Activated T-cell treated with anti-CD3 and anti-CD28 coated beads, Interleukin-2, amount 50 U/mL, for 72 hours (primary cell): Measurements from ENCODE around the gene CHEK2. TPM values are rescaled to one million over a fixed set of nuclear protein-coding genes. Genes with fewer than 3 reads are reported as not detected.
"Not testable (repeated sequence)": the region's sequence is repeated elsewhere in the genome, so short reads cannot be mapped to it uniquely, and the experiment has no call there.

Experiments used
- ATAC-seq, 2 donors: fragments of 150-1000 bp; cut with Tn5 transposase; replicated peaks in 1 of 2; 2 replicates each; pipeline ENCODE4 v1.10.0; 2021; ENCODE audit warnings: moderate library complexity in 2 of 2, mild to moderate bottlenecking in 1 of 2
- DNase-seq, 2 donors: peaks; one replicate each; pipeline ENCODE4 v3.0.0; 2021 to 2022; ENCODE audit warnings: mixed read lengths in 1 of 2
- H3K27ac Mint-ChIP-seq: one replicate; pipeline ENCODE4 v1.8.0; 2022; ENCODE audit warnings: mild to moderate bottlenecking, moderate library complexity, mixed read lengths
- H3K27me3 Mint-ChIP-seq: one replicate; pipeline ENCODE4 v1.8.0; 2022; ENCODE audit warnings: low read depth, mixed read lengths
- H3K36me3 Mint-ChIP-seq, 2 donors: one replicate each; pipeline ENCODE4 v1.8.0; 2022; ENCODE audit warnings: mixed read lengths in 2 of 2, mild to moderate bottlenecking in 1 of 2; ENCODE audit not compliant: insufficient read depth in 2 of 2
- H3K4me1 Mint-ChIP-seq: one replicate; pipeline ENCODE4 v1.8.0; 2022; ENCODE audit warnings: low read depth, mixed read lengths
- H3K4me3 Mint-ChIP-seq, 2 donors: one replicate each; pipeline ENCODE4 v1.8.0; 2022; ENCODE audit warnings: mild to moderate bottlenecking in 2 of 2, mixed read lengths in 2 of 2, moderate library complexity in 2 of 2
- H3K9me3 Mint-ChIP-seq, 2 donors: one replicate each; pipeline ENCODE4 v1.8.0; 2022; ENCODE audit warnings: mixed read lengths in 2 of 2
- total RNA-seq, 2 donors: library from RNA; stranded (reverse); gene quantifications; one replicate each; pipeline ENCODE4 v1.2.3, GENCODE V29; 2022

CHEK2 gene
- total RNA-seq, 2 donors from 2014 or later, result 29.2 to 32.1 TPM

GRCh38 chr22:28703436-28703835, 38.2 kb downstream of the CHEK2 start:
- Mint-ChIP-seq H3K4me1 (no peaks in the 10 kb centered on the region), H3K36me3 (peaks cover 2 to 3% of the 10 kb centered on the region in 2 donors), H3K9me3 (no peaks in the 10 kb centered on the region), H3K4me3 (no peak overlapping the region), H3K27me3 (no peaks in the 10 kb centered on the region), H3K27ac (no peak overlapping the region)
- ATAC-seq, result no peak
- no peak for DNase-seq

GRCh38 chr22:28702891-28703290, 38.7 kb downstream of the CHEK2 start:
- DNase-seq (no peak), ATAC-seq (no peak)
- Mint-ChIP-seq H3K27ac (no peak overlapping the region), H3K4me1 (no peaks in the 10 kb centered on the region), H3K36me3 (peaks cover 2 to 5% of the 10 kb centered on the region in 2 donors), H3K4me3 (no peak overlapping the region), H3K9me3 (no peaks in the 10 kb centered on the region), H3K27me3 (no peaks in the 10 kb centered on the region)

GRCh38 chr22:28693041-28693760, 48.4 kb downstream of the CHEK2 start:
- not testable (repeated sequence) for H3K27me3 Mint-ChIP-seq, H3K36me3 Mint-ChIP-seq, H3K4me1 Mint-ChIP-seq, H3K4me3 Mint-ChIP-seq, H3K9me3 Mint-ChIP-seq, DNase-seq, ATAC-seq, H3K27ac Mint-ChIP-seq

GRCh38 chr22:28689796-28690195, 51.8 kb downstream of the CHEK2 start:
- not testable (repeated sequence) for ATAC-seq, H3K27me3 Mint-ChIP-seq, H3K4me1 Mint-ChIP-seq, H3K4me3 Mint-ChIP-seq, H3K36me3 Mint-ChIP-seq, DNase-seq, H3K9me3 Mint-ChIP-seq, H3K27ac Mint-ChIP-seq

- Mint-ChIP-seq H3K4me1 (peaks cover 13% of the 10 kb centered on the region), H3K27me3 (peaks cover 36% of the 10 kb centered on the region)
- not testable (repeated sequence) for ATAC-seq, DNase-seq, H3K27ac Mint-ChIP-seq, H3K4me3 Mint-ChIP-seq, H3K36me3 Mint-ChIP-seq, H3K9me3 Mint-ChIP-seq
Measured at GRCh38 chr22:28682966-28683365, 58.7 kb downstream of the CHEK2 start.

GRCh38 chr22:28680813-28681490, 60.7 kb downstream of the CHEK2 start:
- not testable (repeated sequence) for H3K27ac Mint-ChIP-seq, H3K9me3 Mint-ChIP-seq, ATAC-seq, H3K36me3 Mint-ChIP-seq, DNase-seq
- peaks cover 43% of the 10 kb centered on the region for H3K27me3 Mint-ChIP-seq
- peaks cover 13% of the 10 kb centered on the region for H3K4me1 Mint-ChIP-seq
- H3K4me3 Mint-ChIP-seq, result peak overlapping the region; percentile 76 to 93

GRCh38 chr22:28679611-28680287, 61.9 kb downstream of the CHEK2 start, which contains the start of gene TTC28:
TSS of gene TTC28 (minus strand) at chr22:28679840. CDS start at chr22:28679723, 117 bp downstream.
- H3K36me3 Mint-ChIP-seq, ATAC-seq, H3K9me3 Mint-ChIP-seq, H3K27ac Mint-ChIP-seq: not testable (repeated sequence)
- Mint-ChIP-seq H3K27me3 (peaks cover 52% of the 10 kb centered on the region), H3K4me3 (peak within 1 kb of the TSS; percentile 82 to 93), H3K4me1 (peaks cover 19% of the 10 kb centered on the region)
- DNase-seq, result peak; percentile 34 to 38

GRCh38 chr22:28678778-28679610, 62.6 kb downstream of the CHEK2 start:
- Mint-ChIP-seq H3K27me3 (peaks cover 57% of the 10 kb centered on the region), H3K4me1 (peaks cover 27% of the 10 kb centered on the region), H3K4me3 (peak overlapping the region; percentile 82 to 85)
- not testable (repeated sequence) for H3K27ac Mint-ChIP-seq, ATAC-seq, H3K9me3 Mint-ChIP-seq, H3K36me3 Mint-ChIP-seq
- peak; percentile 14 to 18 for DNase-seq

GRCh38 chr22:28678170-28678569, 63.5 kb downstream of the CHEK2 start:
- H3K27ac Mint-ChIP-seq, ATAC-seq, H3K36me3 Mint-ChIP-seq, H3K9me3 Mint-ChIP-seq, DNase-seq, H3K4me3 Mint-ChIP-seq: not testable (repeated sequence)
- Mint-ChIP-seq H3K27me3 (peaks cover 62% of the 10 kb centered on the region), H3K4me1 (peaks cover 35% of the 10 kb centered on the region)

GRCh38 chr22:28674121-28674563, 67.5 kb downstream of the CHEK2 start:
- Mint-ChIP-seq H3K4me1 (peaks cover 28% of the 10 kb centered on the region), H3K27me3 (peaks cover 55% of the 10 kb centered on the region), H3K9me3 (peaks cover 1 to 8% of the 10 kb centered on the region in 2 donors), H3K27ac (peak overlapping the region; percentile 100), H3K4me3 (peak overlapping the region in 1 of 2 donors; percentile 78), H3K36me3 (peaks cover 0 to 9% of the 10 kb centered on the region in 2 donors)
- ATAC-seq (peak; percentile 81 to 93), DNase-seq (peak; percentile 31 to 57)

- DNase-seq, result no peak
- peak in 1 of 2 donors; percentile 46 for ATAC-seq
- peaks cover 36% of the 10 kb centered on the region for H3K27me3 Mint-ChIP-seq
- no peak overlapping the region for H3K4me3 Mint-ChIP-seq
- H3K9me3 Mint-ChIP-seq, result peaks cover 1 to 8% of the 10 kb centered on the region in 2 donors
- peaks cover 0 to 9% of the 10 kb centered on the region in 2 donors for H3K36me3 Mint-ChIP-seq
- no peak overlapping the region for H3K27ac Mint-ChIP-seq
- peaks cover 28% of the 10 kb centered on the region for H3K4me1 Mint-ChIP-seq
Measured at GRCh38 chr22:28670756-28671155, 70.9 kb downstream of the CHEK2 start.

GRCh38 chr22:28670161-28670560, 71.5 kb downstream of the CHEK2 start:
- H3K27ac Mint-ChIP-seq, result no peak overlapping the region
- no peak for ATAC-seq
- peaks cover 1 to 8% of the 10 kb centered on the region in 2 donors for H3K9me3 Mint-ChIP-seq

More at GRCh38 chr22:28670161-28670560, 71.5 kb downstream of the CHEK2 start:
- H3K36me3 Mint-ChIP-seq, result peaks cover 0 to 9% of the 10 kb centered on the region in 2 donors
- peaks cover 32% of the 10 kb centered on the region for H3K27me3 Mint-ChIP-seq
- no peak for DNase-seq
- peaks cover 26% of the 10 kb centered on the region for H3K4me1 Mint-ChIP-seq
- H3K4me3 Mint-ChIP-seq, result no peak overlapping the region
